Activated CD4-positive, alpha-beta memory T cell treated with anti-CD3 and anti-CD28 coated beads, Interleukin-2, amount 10 ng/mL, durations not matched to agents 7 days and 5 days (primary cell): ENCODE measurements around the gene PACRG. TPM values are rescaled to one million over a fixed set of nuclear protein-coding genes. Genes with fewer than 3 reads are reported as not detected.

Source experiments
- CTCF ChIA-PET: fragments of 350-600 bp; sonication (Branson Sonifier 250); formaldehyde crosslinking; loops from one replicate; lab custom pipeline; 2021; ENCODE audit warnings: antibody characterized with exemption, inconsistent platforms; lab: Charles Lee
- POLR2A ChIA-PET: fragments of 350-600 bp; sonication (Branson Sonifier 250); formaldehyde crosslinking; loops from one replicate; lab custom pipeline; 2021; ENCODE audit warnings: antibody characterized with exemption; lab: Charles Lee
- DNase-seq: peaks from one replicate; pipeline ENCODE4 v3.0.0-alpha.2; 2020
- H3K27ac Mint-ChIP-seq: one replicate; pipeline ENCODE4 v1.8.0; 2021; ENCODE audit warnings: mild to moderate bottlenecking, mixed read lengths
- H3K27me3 Mint-ChIP-seq: one replicate; pipeline ENCODE4 v1.8.0; 2021; ENCODE audit warnings: mixed read lengths
- H3K36me3 Mint-ChIP-seq: one replicate; pipeline ENCODE4 v1.8.0; 2021; ENCODE audit warnings: low read depth, mixed read lengths
- H3K4me1 Mint-ChIP-seq: one replicate; pipeline ENCODE4 v1.8.0; 2021; ENCODE audit warnings: mixed read lengths
- H3K4me3 Mint-ChIP-seq: one replicate; pipeline ENCODE4 v1.8.0; 2021; ENCODE audit warnings: mild to moderate bottlenecking, mixed read lengths
- H3K9me3 Mint-ChIP-seq: one replicate; pipeline ENCODE4 v1.8.0; 2021; ENCODE audit warnings: mixed read lengths
- total RNA-seq, 2 experiments: library from RNA; stranded (reverse); gene quantifications; one replicate each; pipeline ENCODE4 v1.2.3, GENCODE V29; 2021

PACRG gene
- total RNA-seq, 2 experiments from 2014 or later = not detected

- no peak for DNase-seq
- ChIA-PET POLR2A (no interaction called here), CTCF (interaction anchor here (1.0 kb wide), 1 partner anchor 168 kb away, joined by 3 read pairs; no protein-coding TSS in a partner anchor)
Observed at GRCh38 chr6:163338671-163339405, 611.1 kb downstream of the PACRG start.

GRCh38 chr6:163339466-163339865, 611.7 kb downstream of the PACRG start:
- CTCF ChIA-PET = interaction anchor here (1.0 kb wide), 1 partner anchor 169 kb away, joined by 3 read pairs; no protein-coding TSS in a partner anchor
- H3K9me3 Mint-ChIP-seq = no peaks in the 10 kb centered on the region

More at GRCh38 chr6:163338671-163339405, 611.1 kb downstream of the PACRG start:
- H3K27ac Mint-ChIP-seq = no peak overlapping the region
- no peaks in the 10 kb centered on the region for H3K4me1 Mint-ChIP-seq
- no peak overlapping the region for H3K4me3 Mint-ChIP-seq
- no peaks in the 10 kb centered on the region for H3K9me3 Mint-ChIP-seq
- no peaks in the 10 kb centered on the region for H3K36me3 Mint-ChIP-seq
- no peaks in the 10 kb centered on the region for H3K27me3 Mint-ChIP-seq

GRCh38 chr6:163340201-163340887, 612.6 kb downstream of the PACRG start:
- no peaks in the 10 kb centered on the region for H3K4me1 Mint-ChIP-seq
- no peak overlapping the region for H3K27ac Mint-ChIP-seq
- ChIA-PET CTCF (no interaction called here), POLR2A (no interaction called here)
- no peaks in the 10 kb centered on the region for H3K27me3 Mint-ChIP-seq
- no peaks in the 10 kb centered on the region for H3K36me3 Mint-ChIP-seq
- H3K4me3 Mint-ChIP-seq = no peak overlapping the region
- no peaks in the 10 kb centered on the region for H3K9me3 Mint-ChIP-seq
- no peak for DNase-seq

More at GRCh38 chr6:163339466-163339865, 611.7 kb downstream of the PACRG start:
- H3K4me3 Mint-ChIP-seq = no peak overlapping the region
- POLR2A ChIA-PET = no interaction called here
- DNase-seq = no peak
- H3K27me3 Mint-ChIP-seq = no peaks in the 10 kb centered on the region
- no peak overlapping the region for H3K27ac Mint-ChIP-seq
- no peaks in the 10 kb centered on the region for H3K4me1 Mint-ChIP-seq
- no peaks in the 10 kb centered on the region for H3K36me3 Mint-ChIP-seq

GRCh38 chr6:163341224-163342061, 613.7 kb downstream of the PACRG start:
- Mint-ChIP-seq H3K27me3 (no peaks in the 10 kb centered on the region), H3K27ac (no peak overlapping the region), H3K4me1 (no peaks in the 10 kb centered on the region), H3K9me3 (no peaks in the 10 kb centered on the region), H3K36me3 (no peaks in the 10 kb centered on the region), H3K4me3 (no peak overlapping the region)
- no peak for DNase-seq
- CTCF ChIA-PET = no interaction called here
- POLR2A ChIA-PET = no interaction called here

DNA sequence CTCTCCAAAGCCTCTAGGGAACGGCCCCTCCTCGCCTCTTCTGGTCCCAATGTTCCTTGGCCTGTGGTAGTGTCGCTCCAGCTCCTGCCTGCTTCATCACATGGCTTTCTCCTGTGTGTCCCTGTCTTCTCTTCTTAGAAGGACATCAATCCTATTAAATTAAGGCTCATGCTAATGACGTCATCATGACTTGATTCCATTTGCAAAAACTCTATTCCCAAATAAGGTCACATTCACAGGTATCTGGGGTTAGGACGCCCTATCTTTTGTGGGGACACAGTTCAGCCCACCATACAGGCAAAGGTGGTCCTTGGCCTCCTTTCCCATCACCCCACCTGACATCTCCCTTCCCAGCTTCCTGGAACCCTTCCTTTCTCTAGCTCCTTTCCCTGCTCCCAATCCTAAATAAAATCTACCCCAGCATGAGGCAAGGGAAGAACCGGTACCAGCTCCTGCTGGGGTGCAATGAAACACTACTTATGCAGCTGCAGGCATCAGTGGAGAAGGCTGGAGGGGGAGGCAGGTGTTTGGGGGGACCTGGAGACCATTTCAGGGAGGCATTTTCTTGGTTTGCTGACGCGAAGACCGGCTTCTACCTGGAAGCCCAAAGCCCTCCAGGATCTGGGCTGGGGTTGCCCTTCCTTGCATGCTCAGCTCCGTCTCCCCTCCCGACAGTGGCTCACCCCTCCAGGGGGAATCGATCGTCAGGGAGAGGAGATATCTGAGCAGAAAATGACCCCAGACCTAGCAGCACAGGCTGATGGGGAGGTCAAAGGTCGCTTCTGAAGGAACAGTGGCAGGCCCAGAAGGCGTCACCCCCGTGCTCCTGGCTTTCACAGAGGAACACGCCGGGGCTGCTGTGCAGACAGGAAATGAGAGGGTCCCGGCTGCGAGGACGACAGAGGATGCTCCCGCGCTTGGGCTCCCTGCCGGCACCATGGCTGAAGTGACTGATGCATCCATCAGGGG, 615.1 kb downstream of the PACRG start:
- no peaks in the 10 kb centered on the region for H3K36me3 Mint-ChIP-seq
- ChIA-PET CTCF (no interaction called here), POLR2A (no interaction called here)
- no peak for DNase-seq
- H3K4me3 Mint-ChIP-seq = no peak overlapping the region
- no peak overlapping the region for H3K27ac Mint-ChIP-seq
- no peaks in the 10 kb centered on the region for H3K9me3 Mint-ChIP-seq
- H3K27me3 Mint-ChIP-seq = no peaks in the 10 kb centered on the region
- H3K4me1 Mint-ChIP-seq = no peaks in the 10 kb centered on the region

- no peak overlapping the region for H3K4me3 Mint-ChIP-seq
- no peaks in the 10 kb centered on the region for H3K36me3 Mint-ChIP-seq
- no peak overlapping the region for H3K27ac Mint-ChIP-seq
- POLR2A ChIA-PET = no interaction called here
- CTCF ChIA-PET = no interaction called here
- H3K4me1 Mint-ChIP-seq = no peaks in the 10 kb centered on the region
- H3K9me3 Mint-ChIP-seq = no peaks in the 10 kb centered on the region
- DNase-seq = no peak
- no peaks in the 10 kb centered on the region for H3K27me3 Mint-ChIP-seq
Observed at GRCh38 chr6:163343609-163344008, 615.8 kb downstream of the PACRG start.

- Mint-ChIP-seq H3K36me3 (no peaks in the 10 kb centered on the region), H3K9me3 (no peaks in the 10 kb centered on the region), H3K4me3 (no peak overlapping the region), H3K4me1 (no peaks in the 10 kb centered on the region), H3K27ac (no peak overlapping the region), H3K27me3 (no peaks in the 10 kb centered on the region)
- ChIA-PET CTCF (no interaction called here), POLR2A (no interaction called here)
- no peak for DNase-seq
Observed at GRCh38 chr6:163344411-163344810, 616.6 kb downstream of the PACRG start.

- Mint-ChIP-seq H3K27me3 (no peaks in the 10 kb centered on the region), H3K27ac (no peak overlapping the region), H3K4me1 (no peaks in the 10 kb centered on the region), H3K9me3 (no peaks in the 10 kb centered on the region), H3K36me3 (no peaks in the 10 kb centered on the region), H3K4me3 (no peak overlapping the region)
- CTCF ChIA-PET = no interaction called here
- POLR2A ChIA-PET = no interaction called here
- no peak for DNase-seq
Observed at GRCh38 chr6:163345931-163346330, 618.2 kb downstream of the PACRG start.

- CTCF ChIA-PET = no interaction called here
- H3K4me1 Mint-ChIP-seq = no peaks in the 10 kb centered on the region
- H3K9me3 Mint-ChIP-seq = no peaks in the 10 kb centered on the region
- no peak overlapping the region for H3K27ac Mint-ChIP-seq
- no peaks in the 10 kb centered on the region for H3K36me3 Mint-ChIP-seq
- POLR2A ChIA-PET = no interaction called here
- DNase-seq = no peak
- no peak overlapping the region for H3K4me3 Mint-ChIP-seq
- no peaks in the 10 kb centered on the region for H3K27me3 Mint-ChIP-seq
Observed at GRCh38 chr6:163346497-163346961, 618.8 kb downstream of the PACRG start.

DNA sequence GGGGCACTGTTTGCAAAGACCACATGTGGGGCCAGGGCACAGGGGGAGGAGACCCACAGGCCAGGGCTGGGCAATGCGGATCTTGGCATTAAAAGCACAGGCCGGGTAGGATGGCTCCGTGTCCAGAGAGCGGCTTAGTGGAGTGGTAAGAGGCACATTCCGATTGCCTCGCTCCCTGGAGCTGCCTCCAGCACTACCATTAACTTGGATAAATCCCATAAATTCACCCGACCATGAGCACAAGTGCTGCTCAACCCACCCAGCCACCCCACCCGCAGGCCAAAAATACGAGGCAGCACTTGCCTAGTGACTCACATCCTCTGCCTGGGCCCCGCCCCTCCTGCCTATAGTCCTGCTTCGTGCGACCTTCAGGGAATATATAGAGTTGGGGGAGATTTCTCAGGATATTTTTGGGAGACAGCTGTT, 619.3 kb downstream of the PACRG start:
- Mint-ChIP-seq H3K36me3 (no peaks in the 10 kb centered on the region), H3K27me3 (no peaks in the 10 kb centered on the region), H3K4me1 (no peaks in the 10 kb centered on the region), H3K27ac (no peak overlapping the region), H3K4me3 (no peak overlapping the region), H3K9me3 (no peaks in the 10 kb centered on the region)
- ChIA-PET POLR2A (no interaction called here), CTCF (no interaction called here)
- DNase-seq = no peak

GRCh38 chr6:163348789-163349680, 621.3 kb downstream of the PACRG start:
- Mint-ChIP-seq H3K27ac (no peak overlapping the region), H3K9me3 (no peaks in the 10 kb centered on the region), H3K36me3 (no peaks in the 10 kb centered on the region), H3K27me3 (no peaks in the 10 kb centered on the region), H3K4me1 (no peaks in the 10 kb centered on the region), H3K4me3 (no peak overlapping the region)
- no peak for DNase-seq
- CTCF ChIA-PET = no interaction called here
- POLR2A ChIA-PET = no interaction called here
